ENCODE measurements around the gene TMEM116.
"Not testable (repeated sequence)": the region's sequence is repeated elsewhere in the genome, so short reads cannot be mapped to it uniquely, and the experiment has no call there.

TMEM116 gene

DNA sequence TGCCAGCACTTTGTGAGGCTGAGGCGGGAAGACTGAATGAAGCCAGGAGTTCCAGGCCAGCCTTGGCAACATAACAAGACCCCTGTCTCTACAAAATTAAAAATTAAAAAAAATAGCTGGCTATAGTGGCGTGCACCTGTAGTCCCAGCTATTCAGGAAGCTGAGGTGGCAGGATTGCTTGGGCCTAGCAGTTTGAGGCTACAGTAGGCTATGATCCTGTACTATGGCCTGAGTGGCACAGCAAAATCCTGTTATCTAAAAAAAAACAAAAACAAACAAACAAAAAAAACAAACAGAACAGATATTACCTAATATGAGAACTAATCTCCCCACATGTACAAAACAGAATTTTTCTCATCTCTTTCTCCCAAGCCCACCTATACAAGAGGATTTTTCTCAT is 15.7 kb downstream of the TMEM116 start:
- no peak overlapping the region for H3K27ac ChIP-seq
- no peak for DNase-seq
- TF ChIP-seq, protein P1, sequence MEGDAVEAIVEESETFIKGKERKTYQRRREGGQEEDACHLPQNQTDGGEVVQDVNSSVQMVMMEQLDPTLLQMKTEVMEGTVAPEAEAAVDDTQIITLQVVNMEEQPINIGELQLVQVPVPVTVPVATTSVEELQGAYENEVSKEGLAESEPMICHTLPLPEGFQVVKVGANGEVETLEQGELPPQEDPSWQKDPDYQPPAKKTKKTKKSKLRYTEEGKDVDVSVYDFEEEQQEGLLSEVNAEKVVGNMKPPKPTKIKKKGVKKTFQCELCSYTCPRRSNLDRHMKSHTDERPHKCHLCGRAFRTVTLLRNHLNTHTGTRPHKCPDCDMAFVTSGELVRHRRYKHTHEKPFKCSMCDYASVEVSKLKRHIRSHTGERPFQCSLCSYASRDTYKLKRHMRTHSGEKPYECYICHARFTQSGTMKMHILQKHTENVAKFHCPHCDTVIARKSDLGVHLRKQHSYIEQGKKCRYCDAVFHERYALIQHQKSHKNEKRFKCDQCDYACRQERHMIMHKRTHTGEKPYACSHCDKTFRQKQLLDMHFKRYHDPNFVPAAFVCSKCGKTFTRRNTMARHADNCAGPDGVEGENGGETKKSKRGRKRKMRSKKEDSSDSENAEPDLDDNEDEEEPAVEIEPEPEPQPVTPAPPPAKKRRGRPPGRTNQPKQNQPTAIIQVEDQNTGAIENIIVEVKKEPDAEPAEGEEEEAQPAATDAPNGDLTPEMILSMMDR (IDR thresholded peaks at IDR 0.05; ENCODE audit: low read depth, low read length), result no peak
- no peaks in the 10 kb centered on the region; the same call in 1 of the 2 replicates for H3K36me3 ChIP-seq
- no peaks in the 10 kb centered on the region for H3K27me3 ChIP-seq (ENCODE audit: insufficient read depth, low read depth, severe bottlenecking)
- H3K9me3 ChIP-seq (ENCODE audit: severe bottlenecking), result no peaks in the 10 kb centered on the region
- H3K4me3 ChIP-seq (ENCODE audit: low read depth, low read length), result no peak overlapping the region

DNA sequence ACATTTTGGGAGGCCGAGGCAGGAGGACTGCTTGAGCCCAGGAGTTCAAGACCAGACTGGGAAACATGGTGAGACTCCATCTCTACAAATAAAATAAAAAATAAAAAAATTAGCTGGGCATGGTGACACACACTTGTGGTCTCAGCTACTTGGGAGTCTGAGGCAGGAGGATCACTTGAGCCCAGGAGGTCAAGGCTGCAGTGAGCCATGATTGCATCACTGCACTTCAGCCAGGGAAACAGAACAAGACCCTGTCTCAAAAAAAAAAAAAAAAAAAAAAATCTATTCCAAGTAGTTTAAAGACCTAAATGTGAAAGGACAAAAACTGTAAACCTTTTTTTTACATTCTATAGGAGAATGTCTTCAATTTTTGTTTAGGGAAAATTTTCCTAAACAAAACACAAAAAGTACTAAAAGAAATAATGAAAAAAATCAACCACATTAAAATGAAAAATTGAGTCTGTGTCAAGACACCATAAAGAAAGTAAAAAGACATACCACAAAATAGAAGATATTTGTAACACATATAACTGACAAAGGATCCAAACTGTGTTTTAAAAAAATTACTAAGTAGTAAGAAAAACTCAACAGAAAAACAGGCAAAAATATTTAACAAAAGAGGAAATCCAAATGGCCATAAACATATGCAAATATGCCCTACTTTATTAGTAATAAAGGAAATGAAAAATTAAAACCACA is 17.0 kb downstream of the TMEM116 start:
- no peak for DNase-seq
- Histone ChIP-seq H3K9me3 (ENCODE audit: severe bottlenecking) (no peaks in the 10 kb centered on the region), H3K36me3 (no peaks in the 10 kb centered on the region), H3K4me3 (ENCODE audit: low read depth, low read length) (no peak overlapping the region), H3K27ac (no peak overlapping the region), H3K27me3 (ENCODE audit: insufficient read depth, low read depth, severe bottlenecking) (no peaks in the 10 kb centered on the region)
- TF ChIP-seq, protein P1 (IDR thresholded peaks at IDR 0.05; ENCODE audit: low read depth, low read length), result no peak

DNA sequence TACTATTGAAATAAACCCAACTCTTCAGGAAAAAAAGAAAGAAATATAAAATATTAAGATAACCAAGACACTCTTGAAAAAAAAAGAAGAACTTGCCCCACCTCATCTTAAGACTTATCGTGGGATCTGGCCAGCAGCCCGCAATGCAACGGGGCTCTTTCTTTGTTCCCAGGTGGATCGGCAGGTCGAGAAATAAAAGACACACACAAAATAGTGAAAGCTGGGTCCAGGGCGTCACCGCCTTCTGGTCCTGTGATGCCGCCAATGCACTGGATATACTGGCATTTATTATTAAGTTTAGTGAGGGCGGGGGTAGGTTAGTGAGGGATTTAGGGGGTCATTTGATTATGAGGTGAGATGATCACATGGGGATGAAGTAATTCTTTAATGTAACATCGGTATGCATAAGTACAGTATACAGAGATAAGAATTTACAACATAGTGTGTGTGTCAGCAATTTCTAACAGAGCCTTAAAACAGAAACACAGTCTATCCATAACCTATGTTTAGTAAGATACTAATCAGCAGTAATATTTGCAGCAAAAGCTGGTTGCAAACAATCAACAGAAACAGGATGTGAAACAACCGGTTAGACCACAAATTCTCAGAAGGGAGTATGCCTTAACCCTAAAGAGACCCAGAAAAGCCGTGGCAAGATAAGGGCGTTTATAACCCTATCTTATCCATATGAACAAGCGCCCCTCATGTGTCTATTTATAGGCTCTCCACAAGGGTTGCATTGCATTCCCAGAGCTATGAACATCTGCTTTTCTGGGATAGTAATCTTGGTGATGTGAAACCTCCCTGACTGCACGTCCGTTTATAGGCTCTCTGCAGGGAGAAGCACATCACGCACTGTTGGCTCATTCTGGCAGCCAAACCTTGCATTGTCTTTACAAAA is 18.5 kb downstream of the TMEM116 start:
- not testable (repeated sequence) for H3K36me3 ChIP-seq, H3K27ac ChIP-seq, DNase-seq

DNA sequence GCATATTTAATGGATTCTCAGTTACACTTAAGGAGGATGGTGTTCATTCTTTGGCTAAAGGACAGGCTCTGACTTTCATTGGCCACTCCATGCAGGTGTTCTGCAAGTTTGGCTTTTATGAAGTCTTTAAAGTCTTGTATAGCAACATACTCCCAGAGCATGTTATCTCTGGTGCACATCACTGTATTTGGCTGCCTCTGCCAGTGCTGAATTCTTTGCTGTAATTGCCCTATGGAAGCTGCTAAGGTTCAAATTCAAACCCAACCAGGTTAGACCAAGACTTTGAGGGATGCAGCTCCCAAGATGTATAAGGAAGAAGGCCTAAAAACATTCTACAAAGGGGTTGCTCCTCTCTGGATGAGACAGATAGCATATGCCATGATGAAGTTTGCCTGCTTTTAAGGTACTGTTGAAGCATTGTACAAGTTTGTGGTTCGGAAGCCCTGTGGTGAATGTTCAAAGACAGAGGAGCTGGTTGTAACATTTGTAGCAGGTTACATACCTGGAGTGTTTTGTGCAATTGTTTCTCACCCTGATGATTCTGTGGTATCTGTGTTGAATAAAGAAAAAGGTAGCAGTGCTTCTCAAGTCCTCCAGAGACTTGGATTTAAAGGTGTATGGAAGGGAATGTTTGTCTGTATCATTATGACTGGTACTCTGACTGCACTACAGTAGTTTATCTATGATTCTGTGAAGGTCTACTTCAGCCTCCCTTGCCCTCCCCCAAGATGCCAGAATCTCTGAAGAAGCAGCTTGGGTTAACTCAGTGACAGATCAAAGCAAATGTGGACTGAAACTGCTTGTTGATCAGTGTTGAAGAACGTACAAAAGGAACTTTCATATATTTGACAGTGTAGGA is 19.4 kb downstream of the TMEM116 start:
- Histone ChIP-seq H3K36me3 (no peaks in the 10 kb centered on the region), H3K9me3 (ENCODE audit: severe bottlenecking) (no peaks in the 10 kb centered on the region), H3K27ac (no peak overlapping the region), H3K4me3 (ENCODE audit: low read depth, low read length) (no peak overlapping the region), H3K27me3 (ENCODE audit: insufficient read depth, low read depth, severe bottlenecking) (no peaks in the 10 kb centered on the region)
- TF ChIP-seq, protein P1 (IDR thresholded peaks at IDR 0.05; ENCODE audit: low read depth, low read length), result no peak
- no peak for DNase-seq

More for the DNA sequence above, 18.5 kb downstream of the TMEM116 start:
- H3K27me3 ChIP-seq (ENCODE audit: insufficient read depth, low read depth, severe bottlenecking); H3K9me3 ChIP-seq (ENCODE audit: severe bottlenecking); H3K4me3 ChIP-seq (ENCODE audit: low read depth, low read length): not testable (repeated sequence)

DNA sequence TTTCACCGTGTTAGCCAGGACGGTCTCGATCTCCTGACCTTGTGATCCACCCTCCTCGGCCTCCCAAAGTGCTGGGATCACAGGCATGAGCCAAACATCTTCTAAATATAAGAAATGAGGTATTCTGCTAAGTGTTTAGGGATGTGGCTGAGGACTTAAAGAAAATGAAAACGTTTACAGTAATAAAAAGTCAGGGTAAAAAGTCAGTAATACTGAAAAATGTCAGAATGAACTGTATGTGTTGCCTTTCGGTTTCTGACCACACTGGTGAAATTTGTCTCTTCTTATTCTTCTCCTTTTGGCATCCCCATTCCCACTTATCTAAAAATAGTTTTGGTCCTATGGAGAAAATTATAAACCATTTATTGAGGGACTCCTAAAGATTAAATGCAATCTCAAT is 20.5 kb downstream of the TMEM116 start:
- TF ChIP-seq, protein P1 (IDR thresholded peaks at IDR 0.05; ENCODE audit: low read depth, low read length), result no peak
- H3K27me3 ChIP-seq (ENCODE audit: insufficient read depth, low read depth, severe bottlenecking), result no peaks in the 10 kb centered on the region
- no peak for DNase-seq
- H3K36me3 ChIP-seq, result no peaks in the 10 kb centered on the region
- H3K9me3 ChIP-seq (ENCODE audit: severe bottlenecking), result no peaks in the 10 kb centered on the region
- no peak overlapping the region for H3K4me3 ChIP-seq (ENCODE audit: low read depth, low read length)
- H3K27ac ChIP-seq, result no peak overlapping the region

All from WERI-Rb-1 (cell line).